ENCODE data around the gene PRDM16. TPM values are rescaled to one million over a fixed set of nuclear protein-coding genes. Genes with fewer than 3 reads are reported as not detected.

The PRDM16 gene
- total and polyA plus RNA-seq, 2 of the 13 experiments (the other 11 are each of a cell fraction or from before 2014, with no cell fraction given): 0.15 to 0.81 TPM

DNA sequence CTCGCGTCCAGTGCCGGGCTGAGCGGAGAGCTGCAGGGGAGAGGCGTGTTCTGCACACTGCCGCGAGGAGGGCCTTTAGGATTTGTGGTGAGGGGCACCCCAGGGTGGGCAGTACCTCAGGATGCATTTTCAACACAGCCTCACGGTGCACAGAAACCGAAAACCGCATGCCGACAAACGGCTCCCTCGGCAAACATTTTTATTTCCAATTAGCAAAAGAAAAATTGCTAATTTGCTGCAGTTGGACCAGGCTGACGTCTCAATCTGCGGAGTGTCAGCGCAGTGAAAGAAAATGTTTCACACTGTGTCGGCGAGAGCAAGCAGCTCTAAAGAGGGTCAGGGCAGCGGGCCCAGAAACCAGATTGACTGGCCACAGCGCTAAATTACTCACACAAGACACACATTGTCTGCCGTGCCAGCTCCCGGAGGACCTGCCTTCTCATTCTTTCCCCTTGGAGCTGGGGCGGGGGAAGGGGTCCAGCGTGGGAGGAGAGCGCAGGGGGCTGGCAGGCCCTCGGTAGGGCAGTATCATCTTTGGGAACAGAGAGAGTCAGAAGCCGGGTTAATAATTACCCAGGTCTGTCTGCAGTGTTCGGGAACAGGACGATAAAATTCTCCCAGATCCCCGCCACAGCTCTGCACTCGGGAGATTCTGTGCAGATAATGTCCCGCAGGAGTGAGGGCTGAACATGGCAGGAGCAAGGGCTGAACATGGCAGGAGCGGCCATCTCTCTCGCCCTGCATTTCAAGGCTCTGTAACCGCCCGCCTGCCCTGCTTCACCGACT lies 150.2 kb downstream of the PRDM16 start (continued):
- TF ChIP-seq, protein P1, sequence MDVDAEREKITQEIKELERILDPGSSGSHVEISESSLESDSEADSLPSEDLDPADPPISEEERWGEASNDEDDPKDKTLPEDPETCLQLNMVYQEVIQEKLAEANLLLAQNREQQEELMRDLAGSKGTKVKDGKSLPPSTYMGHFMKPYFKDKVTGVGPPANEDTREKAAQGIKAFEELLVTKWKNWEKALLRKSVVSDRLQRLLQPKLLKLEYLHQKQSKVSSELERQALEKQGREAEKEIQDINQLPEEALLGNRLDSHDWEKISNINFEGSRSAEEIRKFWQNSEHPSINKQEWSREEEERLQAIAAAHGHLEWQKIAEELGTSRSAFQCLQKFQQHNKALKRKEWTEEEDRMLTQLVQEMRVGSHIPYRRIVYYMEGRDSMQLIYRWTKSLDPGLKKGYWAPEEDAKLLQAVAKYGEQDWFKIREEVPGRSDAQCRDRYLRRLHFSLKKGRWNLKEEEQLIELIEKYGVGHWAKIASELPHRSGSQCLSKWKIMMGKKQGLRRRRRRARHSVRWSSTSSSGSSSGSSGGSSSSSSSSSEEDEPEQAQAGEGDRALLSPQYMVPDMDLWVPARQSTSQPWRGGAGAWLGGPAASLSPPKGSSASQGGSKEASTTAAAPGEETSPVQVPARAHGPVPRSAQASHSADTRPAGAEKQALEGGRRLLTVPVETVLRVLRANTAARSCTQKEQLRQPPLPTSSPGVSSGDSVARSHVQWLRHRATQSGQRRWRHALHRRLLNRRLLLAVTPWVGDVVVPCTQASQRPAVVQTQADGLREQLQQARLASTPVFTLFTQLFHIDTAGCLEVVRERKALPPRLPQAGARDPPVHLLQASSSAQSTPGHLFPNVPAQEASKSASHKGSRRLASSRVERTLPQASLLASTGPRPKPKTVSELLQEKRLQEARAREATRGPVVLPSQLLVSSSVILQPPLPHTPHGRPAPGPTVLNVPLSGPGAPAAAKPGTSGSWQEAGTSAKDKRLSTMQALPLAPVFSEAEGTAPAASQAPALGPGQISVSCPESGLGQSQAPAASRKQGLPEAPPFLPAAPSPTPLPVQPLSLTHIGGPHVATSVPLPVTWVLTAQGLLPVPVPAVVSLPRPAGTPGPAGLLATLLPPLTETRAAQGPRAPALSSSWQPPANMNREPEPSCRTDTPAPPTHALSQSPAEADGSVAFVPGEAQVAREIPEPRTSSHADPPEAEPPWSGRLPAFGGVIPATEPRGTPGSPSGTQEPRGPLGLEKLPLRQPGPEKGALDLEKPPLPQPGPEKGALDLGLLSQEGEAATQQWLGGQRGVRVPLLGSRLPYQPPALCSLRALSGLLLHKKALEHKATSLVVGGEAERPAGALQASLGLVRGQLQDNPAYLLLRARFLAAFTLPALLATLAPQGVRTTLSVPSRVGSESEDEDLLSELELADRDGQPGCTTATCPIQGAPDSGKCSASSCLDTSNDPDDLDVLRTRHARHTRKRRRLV (CRISPR knock-in tag; IDR thresholded peaks at IDR 0.05): no peak
- TF ChIP-seq, protein P2, sequence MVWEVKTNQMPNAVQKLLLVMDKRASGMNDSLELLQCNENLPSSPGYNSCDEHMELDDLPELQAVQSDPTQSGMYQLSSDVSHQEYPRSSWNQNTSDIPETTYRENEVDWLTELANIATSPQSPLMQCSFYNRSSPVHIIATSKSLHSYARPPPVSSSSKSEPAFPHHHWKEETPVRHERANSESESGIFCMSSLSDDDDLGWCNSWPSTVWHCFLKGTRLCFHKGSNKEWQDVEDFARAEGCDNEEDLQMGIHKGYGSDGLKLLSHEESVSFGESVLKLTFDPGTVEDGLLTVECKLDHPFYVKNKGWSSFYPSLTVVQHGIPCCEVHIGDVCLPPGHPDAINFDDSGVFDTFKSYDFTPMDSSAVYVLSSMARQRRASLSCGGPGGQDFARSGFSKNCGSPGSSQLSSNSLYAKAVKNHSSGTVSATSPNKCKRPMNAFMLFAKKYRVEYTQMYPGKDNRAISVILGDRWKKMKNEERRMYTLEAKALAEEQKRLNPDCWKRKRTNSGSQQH (CRISPR knock-in tag; IDR thresholded peaks at IDR 0.05; ENCODE audit: low read depth): peak; percentile 36; the same call in 1 of the 2 replicates
- TF ChIP-seq, protein P3, sequence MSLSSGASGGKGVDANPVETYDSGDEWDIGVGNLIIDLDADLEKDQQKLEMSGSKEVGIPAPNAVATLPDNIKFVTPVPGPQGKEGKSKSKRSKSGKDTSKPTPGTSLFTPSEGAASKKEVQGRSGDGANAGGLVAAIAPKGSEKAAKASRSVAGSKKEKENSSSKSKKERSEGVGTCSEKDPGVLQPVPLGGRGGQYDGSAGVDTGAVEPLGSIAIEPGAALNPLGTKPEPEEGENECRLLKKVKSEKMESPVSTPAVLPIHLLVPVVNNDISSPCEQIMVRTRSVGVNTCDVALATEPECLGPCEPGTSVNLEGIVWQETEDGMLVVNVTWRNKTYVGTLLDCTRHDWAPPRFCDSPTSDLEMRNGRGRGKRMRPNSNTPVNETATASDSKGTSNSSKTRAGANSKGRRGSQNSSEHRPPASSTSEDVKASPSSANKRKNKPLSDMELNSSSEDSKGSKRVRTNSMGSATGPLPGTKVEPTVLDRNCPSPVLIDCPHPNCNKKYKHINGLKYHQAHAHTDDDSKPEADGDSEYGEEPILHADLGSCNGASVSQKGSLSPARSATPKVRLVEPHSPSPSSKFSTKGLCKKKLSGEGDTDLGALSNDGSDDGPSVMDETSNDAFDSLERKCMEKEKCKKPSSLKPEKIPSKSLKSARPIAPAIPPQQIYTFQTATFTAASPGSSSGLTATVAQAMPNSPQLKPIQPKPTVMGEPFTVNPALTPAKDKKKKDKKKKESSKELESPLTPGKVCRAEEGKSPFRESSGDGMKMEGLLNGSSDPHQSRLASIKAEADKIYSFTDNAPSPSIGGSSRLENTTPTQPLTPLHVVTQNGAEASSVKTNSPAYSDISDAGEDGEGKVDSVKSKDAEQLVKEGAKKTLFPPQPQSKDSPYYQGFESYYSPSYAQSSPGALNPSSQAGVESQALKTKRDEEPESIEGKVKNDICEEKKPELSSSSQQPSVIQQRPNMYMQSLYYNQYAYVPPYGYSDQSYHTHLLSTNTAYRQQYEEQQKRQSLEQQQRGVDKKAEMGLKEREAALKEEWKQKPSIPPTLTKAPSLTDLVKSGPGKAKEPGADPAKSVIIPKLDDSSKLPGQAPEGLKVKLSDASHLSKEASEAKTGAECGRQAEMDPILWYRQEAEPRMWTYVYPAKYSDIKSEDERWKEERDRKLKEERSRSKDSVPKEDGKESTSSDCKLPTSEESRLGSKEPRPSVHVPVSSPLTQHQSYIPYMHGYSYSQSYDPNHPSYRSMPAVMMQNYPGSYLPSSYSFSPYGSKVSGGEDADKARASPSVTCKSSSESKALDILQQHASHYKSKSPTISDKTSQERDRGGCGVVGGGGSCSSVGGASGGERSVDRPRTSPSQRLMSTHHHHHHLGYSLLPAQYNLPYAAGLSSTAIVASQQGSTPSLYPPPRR (CRISPR knock-in tag; IDR thresholded peaks at IDR 0.05; ENCODE audit: borderline replicate concordance): 0 out of 2 replicates have a peak, but pooled peaks have one; percentile 42
- TF ChIP-seq ZNF782 (CRISPR knock-in tag; IDR thresholded peaks at IDR 0.05; ENCODE audit: borderline replicate concordance): no peak
